HEK293 (cell line): ENCODE data around the gene FRYL.
A peak's percentile ranks its signal among the peaks of the same experiment; 100 is the strongest.
"Not testable (repeated sequence)": the region's sequence is repeated elsewhere in the genome, so short reads cannot be mapped to it uniquely, and the experiment has no call there.

Experiments used
- CTCF ChIA-PET: fragments of 350-600 bp; formaldehyde crosslinking; extraction: SDS; loops from one replicate; lab custom pipeline; 2021; ENCODE audit warnings: antibody characterized with exemption; lab: Yijun Ruan, JAX
- POLR2A ChIA-PET: fragments of 300-600 bp; formaldehyde crosslinking; extraction: SDS; loops from one replicate; lab custom pipeline; 2020; ENCODE audit warnings: antibody characterized with exemption, inconsistent platforms; lab: Yijun Ruan, JAX
- H3K27ac ChIP-seq: fragments of 200-500 bp; sonication (Bioruptor generic); 2 replicates; pipeline ENCODE4 v1.5.1; 2014; ENCODE audit warnings: low read depth, low read length, control low read depth, inconsistent platforms; ENCODE audit errors: extremely low read depth
- H3K36me3 ChIP-seq, 2 experiments: fragments of 200-500 bp in 1 of 2; sonication (Bioruptor generic) in 1 of 2; 1 replicate in 1 of 2; 2 replicates in 1 of 2; pipeline ENCODE4 v1.5.1; 2014 to 2017; ENCODE audit warnings: inconsistent platforms in 2 of 2, low read length in 2 of 2; ENCODE audit not compliant: control insufficient read depth in 2 of 2, insufficient read depth in 1 of 2
- H3K4me1 ChIP-seq: fragments of 200-500 bp; sonication (Bioruptor generic); 2 replicates; pipeline ENCODE4 v1.5.1; 2014; ENCODE audit warnings: mild to moderate bottlenecking, low read length, inconsistent platforms; ENCODE audit not compliant: control insufficient read depth, insufficient read depth
- H3K4me3 ChIP-seq: 2 replicates; pipeline ENCODE4 v1.5.1; 2011; ENCODE audit warnings: low read depth, mild to moderate bottlenecking, control low read depth, low read length, moderate library complexity
- H3K9me3 ChIP-seq: fragments of 200-500 bp; sonication (Bioruptor generic); 2 replicates; pipeline ENCODE4 v1.5.1; 2014; ENCODE audit warnings: low read depth, low read length, inconsistent platforms; ENCODE audit not compliant: control insufficient read depth, insufficient read depth
- BCL11B ChIP-seq: fragments of 450-650 bp; formaldehyde crosslinking; IDR thresholded peaks from 2 replicates; pipeline ENCODE4 v1.5.1; 2016; ENCODE audit warnings: low read depth, missing biosample characterization, missing genetic modification characterization
- EGR2 ChIP-seq: fragments of 450-650 bp; formaldehyde crosslinking; IDR thresholded peaks from 2 replicates; pipeline ENCODE4 v1.5.1; 2016; ENCODE audit warnings: low read depth, missing biosample characterization, missing genetic modification characterization
- GFI1B ChIP-seq: fragments of 450-650 bp; formaldehyde crosslinking; IDR thresholded peaks from 2 replicates; pipeline ENCODE4 v1.5.1; 2016; ENCODE audit warnings: missing biosample characterization, missing genetic modification characterization
- PBX3 ChIP-seq: sonication (generic); formaldehyde crosslinking; IDR thresholded peaks from 2 replicates; pipeline ENCODE4 v1.8.1; 2022; ENCODE audit warnings: mild to moderate bottlenecking, moderate library complexity, missing genetic modification reagents
- SETDB1 ChIP-seq: IDR thresholded peaks from one replicate; pipeline ENCODE4 v1.6.1; 2017; ENCODE audit warnings: mild to moderate bottlenecking, low read length, moderate library complexity, mixed read lengths; ENCODE audit not compliant: insufficient read length
- TSHZ1 ChIP-seq: fragments of 450-650 bp; formaldehyde crosslinking; IDR thresholded peaks from 2 replicates; pipeline ENCODE4 v1.5.1; 2016; ENCODE audit warnings: missing biosample characterization, missing genetic modification characterization, borderline replicate concordance
- ZFHX2 ChIP-seq: fragments of 450-650 bp; formaldehyde crosslinking; conservative IDR thresholded peaks from 2 replicates; pipeline ENCODE4 v1.5.1; 2016; ENCODE audit warnings: missing biosample characterization, missing genetic modification characterization
- ZNF133 ChIP-seq: fragments of 450-650 bp; formaldehyde crosslinking; IDR thresholded peaks from 2 replicates; pipeline ENCODE4 v1.5.1; 2016; ENCODE audit warnings: missing biosample characterization, missing genetic modification characterization
- ZNF157 ChIP-seq: fragments of 450-650 bp; formaldehyde crosslinking; IDR thresholded peaks from 2 replicates; pipeline ENCODE4 v1.5.1; 2016; ENCODE audit warnings: missing biosample characterization, missing genetic modification characterization
- ZNF214 ChIP-seq: fragments of 450-650 bp; formaldehyde crosslinking; IDR thresholded peaks from 2 replicates; pipeline ENCODE4 v1.5.1; 2017; ENCODE audit warnings: missing biosample characterization, mild to moderate bottlenecking, missing genetic modification characterization, borderline replicate concordance
- ZNF302 ChIP-seq: fragments of 450-650 bp; formaldehyde crosslinking; IDR thresholded peaks from 2 replicates; pipeline ENCODE4 v1.5.1; 2016; ENCODE audit warnings: missing biosample characterization, missing genetic modification characterization, low read depth
- ZNF473 ChIP-seq: fragments of 450-650 bp; formaldehyde crosslinking; IDR thresholded peaks from 2 replicates; pipeline ENCODE4 v1.5.1; 2017; ENCODE audit warnings: missing biosample characterization, missing genetic modification characterization
- ZNF514 ChIP-seq: fragments of 450-650 bp; formaldehyde crosslinking; IDR thresholded peaks from 2 replicates; pipeline ENCODE4 v1.5.1; 2016; ENCODE audit warnings: missing biosample characterization, missing genetic modification characterization
- ZNF529 ChIP-seq: fragments of 450-650 bp; formaldehyde crosslinking; IDR thresholded peaks from 2 replicates; pipeline ENCODE4 v1.5.1; 2017; ENCODE audit warnings: missing genetic modification characterization, missing biosample characterization; ENCODE audit not compliant: insufficient replicate concordance
- ZNF544 ChIP-seq: fragments of 450-650 bp; formaldehyde crosslinking; IDR thresholded peaks from 2 replicates; pipeline ENCODE4 v1.5.0; 2017; ENCODE audit warnings: missing biosample characterization, missing genetic modification characterization
- ZNF555 ChIP-seq: fragments of 450-650 bp; formaldehyde crosslinking; conservative IDR thresholded peaks from 2 replicates; pipeline ENCODE4 v1.5.1; 2017; ENCODE audit warnings: missing biosample characterization, mild to moderate bottlenecking, missing genetic modification characterization, inconsistent platforms
- ZNF571 ChIP-seq: fragments of 450-650 bp; formaldehyde crosslinking; IDR thresholded peaks from 2 replicates; pipeline ENCODE4 v1.5.0; 2017; ENCODE audit warnings: missing biosample characterization, missing genetic modification characterization
- ZNF580 ChIP-seq: fragments of 450-650 bp; formaldehyde crosslinking; IDR thresholded peaks from 2 replicates; pipeline ENCODE4 v1.5.1; 2016; ENCODE audit warnings: missing biosample characterization, missing genetic modification characterization
- ZNF621 ChIP-seq: fragments of 450-650 bp; formaldehyde crosslinking; IDR thresholded peaks from 2 replicates; pipeline ENCODE4 v1.5.1; 2017; ENCODE audit warnings: missing biosample characterization, missing genetic modification characterization
- ZNF623 ChIP-seq: fragments of 450-650 bp; formaldehyde crosslinking; IDR thresholded peaks from 2 replicates; pipeline ENCODE4 v1.5.1; 2016; ENCODE audit warnings: missing biosample characterization, missing genetic modification characterization
- ZSCAN30 ChIP-seq: fragments of 450-650 bp; IDR thresholded peaks from 2 replicates; pipeline ENCODE4 v1.5.1; 2018; ENCODE audit warnings: missing biosample characterization, mild to moderate bottlenecking, missing genetic modification characterization, moderate library complexity
- ZXDB ChIP-seq: fragments of 450-650 bp; formaldehyde crosslinking; IDR thresholded peaks from 2 replicates; pipeline ENCODE4 v1.5.1; 2016; ENCODE audit warnings: missing biosample characterization, missing genetic modification characterization

FRYL gene

GRCh38 chr4:48739560-48740019 is 40.5 kb downstream of the FRYL start (continued):
- TF ChIP-seq ZNF473 (tag by site-specific recombination): no peak

- CTCF ChIA-PET: no interaction called here
- H3K9me3 ChIP-seq: no peaks in the 10 kb centered on the region
- no peaks in the 10 kb centered on the region; a peak in 1 of 3 replicates for H3K36me3 ChIP-seq
- POLR2A ChIA-PET: no interaction called here
- TF ChIP-seq ZNF571 (tag by site-specific recombination) (no peak), BCL11B (tag by site-specific recombination) (no peak), ZNF514 (no peak), PBX3 (CRISPR knock-in tag) (no peak), ZNF544 (tag by site-specific recombination) (no peak), ZXDB (tag by site-specific recombination) (no peak), ZNF529 (no peak), ZNF133 (tag by site-specific recombination) (no peak)
- H3K27ac ChIP-seq: no peak overlapping the region
- H3K4me1 ChIP-seq: no peaks in the 10 kb centered on the region
- H3K4me3 ChIP-seq: no peak overlapping the region
Observed at GRCh38 chr4:48738856-48739255, 41.2 kb downstream of the FRYL start.

GRCh38 chr4:48728906-48729496 is 51.1 kb downstream of the FRYL start:
- CTCF ChIA-PET: interaction anchor here (0.6 kb wide), 1 partner anchor 133 kb away, joined by 3 read pairs; no protein-coding TSS in a partner anchor
- H3K27ac ChIP-seq, POLR2A ChIA-PET, H3K4me3 ChIP-seq, H3K9me3 ChIP-seq, H3K36me3 ChIP-seq, H3K4me1 ChIP-seq: not testable (repeated sequence)
- peak; percentile 84 for TF ChIP-seq ZFHX2 (tag by site-specific recombination)
- TF ChIP-seq EGR2 (tag by site-specific recombination): peak; percentile 86

GRCh38 chr4:48727666-48728459 is 52.2 kb downstream of the FRYL start:
- CTCF ChIA-PET: no interaction called here
- peak; percentile 57 for TF ChIP-seq SETDB1
- TF ChIP-seq ZNF555 (tag by site-specific recombination): no peak
- Histone ChIP-seq H3K27ac (no peak overlapping the region), H3K9me3 (no peaks in the 10 kb centered on the region), H3K4me3 (no peak overlapping the region), H3K4me1 (peaks cover 3% of the 10 kb centered on the region; the same call in 1 of the 2 replicates), H3K36me3 (no peaks in the 10 kb centered on the region)
- POLR2A ChIA-PET: no interaction called here

GRCh38 chr4:48725414-48725813 is 54.7 kb downstream of the FRYL start:
- peaks cover 3% of the 10 kb centered on the region; the same call in 1 of the 2 replicates for H3K4me1 ChIP-seq
- POLR2A ChIA-PET: no interaction called here
- H3K9me3 ChIP-seq: no peaks in the 10 kb centered on the region
- CTCF ChIA-PET: no interaction called here
- H3K36me3 ChIP-seq: no peaks in the 10 kb centered on the region
- no peak overlapping the region for H3K27ac ChIP-seq
- H3K4me3 ChIP-seq: no peak overlapping the region
- TF ChIP-seq ZNF302 (no peak), GFI1B (tag by site-specific recombination) (no peak), ZNF157 (no peak), ZNF621 (no peak), ZNF623 (tag by site-specific recombination) (no peak), ZNF580 (tag by site-specific recombination) (no peak), ZSCAN30 (tag by site-specific recombination) (no peak), ZNF214 (tag by site-specific recombination) (no peak), TSHZ1 (tag by site-specific recombination) (no peak)
